ENCODE measurements around the gene EFTUD2. TPM values are rescaled to one million over a fixed set of nuclear protein-coding genes. Genes with fewer than 3 reads are reported as not detected.
"Not testable (repeated sequence)": the region's sequence is repeated elsewhere in the genome, so short reads cannot be mapped to it uniquely, and the experiment has no call there.

EFTUD2 gene
- total RNA-seq, 1 experiment from 2014 or later: 84.5 TPM

DNA sequence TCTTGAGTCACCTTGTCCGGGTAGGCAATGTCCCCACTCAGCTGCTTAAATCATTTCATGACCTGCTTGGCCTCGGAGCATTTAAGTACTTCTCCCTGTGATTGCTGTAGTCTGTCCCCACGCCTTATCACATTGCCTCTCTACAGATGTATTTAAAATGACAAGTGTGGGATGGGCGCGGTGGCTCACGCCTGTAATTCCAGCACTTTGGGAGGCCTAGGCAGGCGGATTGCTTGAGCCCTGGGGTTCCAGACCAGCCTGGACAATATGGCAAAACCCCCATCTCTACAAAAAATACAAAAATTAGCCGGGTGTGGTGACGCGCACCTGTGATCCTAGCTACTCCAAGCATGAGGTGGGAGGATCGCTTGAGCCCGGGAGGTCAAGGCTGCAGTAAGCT is 67.9 kb downstream of the EFTUD2 start:
- in situ Hi-C loops (cut with HindIII; ENCODE audit: low pct_unique_long_range_greater_than_20kb, low sequenced_read_pairs): no loop called here

DNA sequence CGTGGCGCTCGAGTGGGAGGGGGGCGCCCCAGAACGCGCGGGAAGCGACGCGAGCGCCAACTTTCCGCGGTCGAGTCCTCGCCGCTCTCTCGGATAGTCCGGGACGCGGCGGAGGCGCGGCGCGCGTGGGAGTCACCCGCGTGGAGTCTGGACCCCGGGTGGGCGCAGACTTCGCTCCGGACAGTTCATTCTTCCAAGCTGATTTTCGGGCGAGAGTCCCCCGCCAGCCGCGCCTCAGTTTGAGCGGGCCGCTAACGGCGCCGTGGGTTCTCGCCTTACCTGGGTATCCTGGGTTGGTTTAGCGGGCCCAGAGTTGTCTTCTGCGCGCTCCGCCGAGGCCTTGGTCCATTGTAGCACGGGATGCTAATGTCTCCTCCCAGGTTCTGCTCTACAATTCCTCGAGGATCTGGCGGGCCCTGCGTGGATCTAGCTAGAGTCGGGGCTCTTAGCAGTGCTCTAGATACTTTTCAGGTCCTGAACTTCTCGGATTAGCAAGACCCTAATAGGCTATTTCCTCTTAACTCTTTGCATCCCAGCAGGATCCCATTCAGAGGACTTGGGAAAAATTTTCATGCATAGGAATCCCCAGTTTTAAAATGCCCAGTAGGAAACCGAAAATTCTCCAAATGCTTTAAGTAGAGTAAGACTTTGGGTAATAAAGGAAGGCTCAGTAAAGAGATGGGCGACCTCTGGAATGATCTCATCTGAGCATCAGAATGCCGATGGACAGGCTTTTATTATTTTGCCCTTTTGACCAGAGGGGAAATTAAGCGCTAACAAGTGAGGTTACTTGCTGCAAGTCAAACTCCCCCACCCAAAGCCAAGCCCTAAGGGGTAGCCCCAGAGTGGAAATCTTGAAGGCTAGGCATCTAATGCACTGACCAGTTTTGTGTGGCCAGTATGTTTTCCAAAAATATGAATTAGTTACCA is 68.6 kb downstream of the EFTUD2 start:
- in situ Hi-C loops (cut with HindIII; ENCODE audit: low pct_unique_long_range_greater_than_20kb, low sequenced_read_pairs): no loop called here
- peak; percentile 54 for DNase-seq (ENCODE audit: low read depth)

More for the DNA sequence above, 67.9 kb downstream of the EFTUD2 start:
- DNase-seq (ENCODE audit: low read depth): no peak

DNA sequence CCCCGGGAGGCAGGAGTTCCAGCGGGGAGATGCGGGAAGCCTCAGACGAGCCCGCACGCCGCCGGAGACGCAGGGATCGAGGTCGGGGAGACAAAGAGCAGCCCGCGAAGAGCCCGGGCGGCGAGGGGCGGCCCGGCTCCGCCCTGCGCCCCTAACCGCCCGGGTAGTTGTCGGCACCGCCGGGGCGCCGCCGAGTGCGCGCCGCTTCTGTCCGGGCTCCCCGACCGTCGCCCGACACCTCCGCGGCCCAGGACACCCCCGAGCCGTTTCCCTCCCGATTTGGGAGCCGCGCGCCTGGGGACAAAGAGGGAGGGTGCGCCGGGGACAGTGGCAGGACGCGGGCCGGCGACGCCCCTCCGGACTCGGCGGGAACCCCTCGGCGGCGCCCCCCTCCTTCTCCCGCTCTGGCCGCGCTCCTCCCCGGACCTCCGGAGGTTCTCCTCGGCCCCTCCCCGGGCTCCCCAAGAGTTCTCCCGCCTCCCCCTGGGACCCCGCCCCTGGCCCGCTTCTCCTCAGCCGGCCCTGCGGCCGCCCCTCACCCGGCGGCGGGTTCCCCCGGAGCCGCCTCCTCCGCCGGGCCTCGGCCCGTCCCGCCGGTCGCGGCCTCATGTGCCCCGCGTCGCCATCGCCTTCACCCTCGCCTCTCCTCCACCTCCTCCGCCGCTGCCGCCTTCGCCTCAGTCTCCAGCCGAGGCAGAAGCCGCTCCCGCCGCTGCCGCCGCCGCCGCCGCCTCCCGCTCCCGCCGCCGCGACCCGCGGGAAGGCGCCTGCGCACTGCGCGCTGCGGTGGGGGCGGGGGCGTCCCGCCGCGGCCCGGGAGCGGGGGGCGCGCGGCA is 69.5 kb downstream of the EFTUD2 start, which contains the start of gene GJC1:
GJC1 (minus strand) TSS at position 765 of the 836 bp plus-strand sequence. CDS start 24,470 bp downstream, outside the sequence.
- DNase-seq (ENCODE audit: low read depth): peak; percentile 51
- in situ Hi-C loops (cut with HindIII; ENCODE audit: low pct_unique_long_range_greater_than_20kb, low sequenced_read_pairs): no loop called here

DNA sequence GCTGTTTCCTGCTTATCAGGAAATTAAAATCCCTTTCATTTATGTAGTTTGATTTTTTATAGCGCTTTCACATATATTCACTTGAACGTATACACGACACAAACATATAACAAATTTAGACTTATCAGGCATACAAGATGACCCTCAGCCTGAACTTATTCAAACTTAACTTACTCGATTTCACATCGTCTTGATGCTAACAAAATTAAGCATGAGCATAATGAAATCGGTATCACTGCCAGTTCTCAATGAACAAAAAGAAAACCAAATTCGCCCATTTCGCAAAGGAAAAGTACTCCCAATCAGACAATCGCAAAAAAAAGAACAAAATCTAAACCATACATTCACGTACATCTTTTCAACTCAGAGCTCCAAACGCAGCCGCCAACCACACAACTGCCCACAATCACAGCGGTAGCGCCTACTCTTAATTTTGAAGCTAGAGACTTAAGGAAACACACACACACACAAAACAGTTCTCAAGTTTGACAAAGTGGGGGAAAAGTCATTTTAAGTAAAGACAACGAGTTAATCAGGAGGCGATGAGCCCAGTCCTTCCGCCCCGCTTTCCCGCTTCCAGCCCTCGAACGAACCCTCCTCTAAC is 70.2 kb downstream of the EFTUD2 start:
- in situ Hi-C loops (cut with HindIII; ENCODE audit: low pct_unique_long_range_greater_than_20kb, low sequenced_read_pairs): no loop called here
- no peak for DNase-seq (ENCODE audit: low read depth)

DNA sequence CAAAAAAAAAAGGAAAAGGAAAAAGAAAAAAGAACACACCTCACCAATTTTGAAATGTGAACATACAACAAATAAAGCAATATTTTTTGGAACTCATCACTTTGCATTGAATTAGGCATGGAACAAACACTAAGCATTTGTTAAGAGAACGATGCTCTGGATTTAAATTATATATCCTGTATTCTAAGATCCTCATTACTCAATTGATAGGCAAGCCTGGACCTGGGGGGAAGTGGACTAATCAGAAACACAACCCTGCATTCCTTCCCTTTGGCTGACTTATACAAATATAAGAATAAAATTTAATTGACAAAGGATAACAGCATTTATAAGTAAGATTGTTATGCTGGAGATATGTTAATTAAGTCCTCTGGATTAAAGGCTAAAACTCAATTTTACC is 71.4 kb downstream of the EFTUD2 start:
- peak; percentile 29 for DNase-seq (ENCODE audit: low read depth)
- in situ Hi-C loops (cut with HindIII; ENCODE audit: low pct_unique_long_range_greater_than_20kb, low sequenced_read_pairs): no loop called here

DNA sequence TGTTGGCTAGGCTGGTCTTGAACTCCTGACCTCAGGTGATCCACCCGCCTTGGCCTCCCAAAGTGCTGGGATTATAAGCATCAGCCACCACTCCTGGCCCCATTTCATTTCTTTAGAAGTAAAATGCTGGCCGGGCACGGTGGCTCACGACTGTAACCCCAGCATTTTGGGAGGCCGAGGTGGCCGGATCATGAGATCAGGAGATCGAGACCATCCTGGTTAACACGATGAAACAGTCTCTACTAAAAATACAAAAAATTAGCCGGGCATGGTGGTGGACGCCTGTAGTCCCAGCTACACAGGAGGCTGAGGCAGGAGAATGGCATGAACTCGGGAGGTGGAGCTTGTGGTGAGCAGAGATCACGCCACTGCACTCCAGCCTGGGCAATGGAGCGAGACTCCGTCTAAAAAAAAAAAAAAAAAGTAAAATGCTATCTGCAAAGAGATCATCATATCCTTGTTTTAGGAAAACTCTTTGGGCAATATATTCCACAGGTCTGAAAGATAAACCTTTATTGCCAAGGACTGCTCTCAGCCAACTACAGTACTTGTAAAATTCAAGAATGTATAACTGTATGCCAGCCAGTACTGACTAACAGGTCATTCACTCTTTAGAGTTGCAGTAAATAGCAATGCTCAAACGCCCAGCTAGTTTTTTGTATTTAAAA is 73.0 kb downstream of the EFTUD2 start:
- DNase-seq (ENCODE audit: low read depth): peak; percentile 67
- in situ Hi-C loops (cut with HindIII; ENCODE audit: low pct_unique_long_range_greater_than_20kb, low sequenced_read_pairs): no loop called here

DNA sequence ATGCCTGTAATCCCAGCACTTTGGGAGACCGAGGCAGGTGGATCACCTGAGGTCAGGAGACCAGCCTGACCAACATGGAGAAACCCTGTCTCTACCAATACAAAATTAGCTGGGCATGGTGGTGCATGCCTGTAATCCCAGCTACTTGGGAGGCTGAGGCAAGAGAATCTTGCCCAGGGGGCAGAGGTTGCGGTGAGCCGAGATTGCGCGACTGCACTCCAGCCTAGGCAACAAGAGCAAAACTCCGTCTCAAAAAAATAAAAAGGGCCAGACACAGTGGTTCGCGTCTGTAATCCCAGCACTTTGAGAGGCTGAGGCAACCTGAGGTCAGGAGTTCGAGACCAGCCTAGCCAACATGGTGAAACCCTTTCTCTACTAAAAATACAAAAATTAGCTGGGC is 74.0 kb downstream of the EFTUD2 start:
- in situ Hi-C loops (cut with HindIII; ENCODE audit: low pct_unique_long_range_greater_than_20kb, low sequenced_read_pairs); DNase-seq (ENCODE audit: low read depth): not testable (repeated sequence)

DNA sequence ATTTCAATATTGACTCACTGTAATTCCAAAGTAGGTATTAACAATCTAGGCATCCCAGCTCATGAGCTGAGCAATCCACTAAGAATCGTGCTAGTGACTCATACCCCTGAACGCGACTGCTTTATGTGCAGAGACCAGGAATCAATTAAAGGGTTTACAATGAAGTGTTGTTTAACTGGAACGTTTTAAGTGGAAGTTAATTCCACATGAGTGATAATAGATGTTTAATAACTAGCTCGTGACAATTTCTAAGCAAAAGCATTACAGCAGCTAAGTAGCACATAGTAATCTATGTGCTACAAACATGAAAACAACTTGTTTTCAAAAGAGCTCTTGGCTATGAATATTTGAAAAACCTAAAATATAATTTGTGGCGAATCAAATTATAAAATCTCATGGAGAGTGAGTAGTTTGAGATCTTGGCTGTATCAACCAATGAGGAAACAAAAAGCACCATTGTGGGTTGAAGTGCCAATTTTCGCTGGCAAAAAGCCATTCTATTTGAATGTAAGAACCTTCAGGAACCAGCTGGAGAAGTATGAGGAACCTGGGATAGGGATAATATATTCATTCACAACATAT is 78.5 kb downstream of the EFTUD2 start:
- DNase-seq (ENCODE audit: low read depth): peak; percentile 77
- in situ Hi-C loops (cut with HindIII; ENCODE audit: low pct_unique_long_range_greater_than_20kb, low sequenced_read_pairs): no loop called here

DNA sequence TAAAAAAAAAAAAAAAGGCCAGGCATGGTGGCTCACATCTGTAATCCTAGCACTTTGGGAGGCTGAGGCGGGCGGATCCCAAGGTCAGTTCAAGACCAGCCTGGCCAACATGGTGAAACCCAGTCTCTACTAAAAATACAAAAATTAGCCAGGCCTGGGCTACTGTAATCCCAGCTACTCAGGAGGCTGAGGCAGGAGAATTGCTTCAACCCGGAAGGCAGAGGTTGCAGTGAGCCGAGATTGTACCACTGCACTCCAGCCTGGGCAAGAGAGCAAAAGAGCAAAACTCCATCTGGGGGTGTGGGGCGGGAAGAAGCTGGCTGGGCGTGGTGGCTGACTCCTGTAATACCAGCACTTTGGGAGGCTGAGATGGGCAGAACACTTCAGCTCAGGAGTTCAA is 80.7 kb downstream of the EFTUD2 start:
- DNase-seq (ENCODE audit: low read depth); in situ Hi-C loops (cut with HindIII; ENCODE audit: low pct_unique_long_range_greater_than_20kb, low sequenced_read_pairs): not testable (repeated sequence)

DNA sequence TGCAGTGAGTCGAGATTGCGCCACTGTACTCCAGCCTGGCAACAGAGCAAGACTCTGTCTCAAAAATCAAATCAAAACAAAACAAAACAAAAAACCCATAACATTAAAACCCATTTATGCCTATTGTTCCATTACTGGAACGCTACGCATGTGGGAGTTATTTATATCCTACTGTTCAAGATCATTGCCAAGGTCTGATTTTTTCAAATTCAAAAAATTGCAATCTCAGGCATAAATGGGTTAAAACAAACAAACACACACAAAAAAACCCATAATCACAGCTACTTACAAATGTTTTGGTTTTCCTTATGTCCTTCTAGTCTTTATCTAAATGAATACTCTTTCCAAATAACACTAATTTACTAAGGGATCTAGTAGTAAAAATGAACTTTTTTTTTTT is 87.0 kb downstream of the EFTUD2 start:
- in situ Hi-C loops (cut with HindIII; ENCODE audit: low pct_unique_long_range_greater_than_20kb, low sequenced_read_pairs): no loop called here

DNA sequence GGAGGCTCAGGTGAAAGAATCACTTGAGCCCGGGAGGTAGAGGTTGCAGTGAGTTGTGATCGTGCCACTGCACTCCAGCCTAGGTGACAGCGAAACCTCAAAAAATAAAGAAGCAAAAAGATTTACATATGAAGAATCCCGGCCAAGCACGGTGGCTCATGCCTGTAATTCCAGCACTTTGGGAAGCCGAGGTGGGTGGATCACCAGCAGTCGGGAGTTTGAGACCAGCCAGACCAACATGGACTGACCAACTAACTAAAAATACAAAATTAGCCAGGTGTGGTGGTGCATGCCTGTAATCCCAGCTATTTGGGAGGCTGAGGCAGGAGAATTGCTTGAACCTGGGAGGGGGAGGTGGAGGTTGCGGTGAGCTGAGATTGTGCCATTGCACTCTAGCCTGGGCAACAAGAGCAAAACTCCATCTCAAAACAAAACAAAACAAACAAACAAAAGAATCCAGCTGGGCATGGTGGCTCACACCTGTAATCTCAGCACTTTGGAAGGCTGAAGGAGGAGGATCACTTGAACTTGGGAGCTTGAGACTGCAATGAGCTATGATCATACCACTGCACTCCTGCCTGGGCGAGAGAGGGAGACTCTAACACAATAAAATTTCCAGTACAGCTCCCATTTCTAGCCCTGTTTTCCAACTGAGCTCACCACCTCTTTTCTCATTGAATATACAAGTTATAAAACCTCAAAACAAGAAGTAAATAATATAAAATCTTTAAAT is 90.4 kb downstream of the EFTUD2 start:
- DNase-seq (ENCODE audit: low read depth); in situ Hi-C loops (cut with HindIII; ENCODE audit: low pct_unique_long_range_greater_than_20kb, low sequenced_read_pairs): not testable (repeated sequence)

More for the DNA sequence above, 87.0 kb downstream of the EFTUD2 start:
- DNase-seq (ENCODE audit: low read depth): no peak

DNA sequence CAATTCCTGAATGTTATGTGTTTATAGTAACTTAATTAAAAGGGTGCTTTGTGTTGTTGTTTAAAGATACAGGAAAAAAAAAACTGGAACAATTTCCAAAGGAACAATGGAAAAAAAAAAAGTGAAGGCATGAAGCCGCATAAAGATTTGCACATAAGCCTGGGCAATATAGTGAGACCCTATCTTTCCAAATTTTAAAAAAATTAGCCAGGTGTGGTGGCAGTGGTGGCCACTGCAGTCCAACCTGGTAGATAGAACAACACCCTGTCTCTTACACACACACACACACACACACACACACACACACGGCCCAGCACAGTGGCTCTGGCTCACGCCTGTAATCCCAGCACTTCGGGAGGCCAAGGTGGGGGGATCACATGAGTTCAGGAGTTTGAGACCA is 91.1 kb downstream of the EFTUD2 start:
- DNase-seq (ENCODE audit: low read depth): no peak
- in situ Hi-C loops (cut with HindIII; ENCODE audit: low pct_unique_long_range_greater_than_20kb, low sequenced_read_pairs): no loop called here

DNA sequence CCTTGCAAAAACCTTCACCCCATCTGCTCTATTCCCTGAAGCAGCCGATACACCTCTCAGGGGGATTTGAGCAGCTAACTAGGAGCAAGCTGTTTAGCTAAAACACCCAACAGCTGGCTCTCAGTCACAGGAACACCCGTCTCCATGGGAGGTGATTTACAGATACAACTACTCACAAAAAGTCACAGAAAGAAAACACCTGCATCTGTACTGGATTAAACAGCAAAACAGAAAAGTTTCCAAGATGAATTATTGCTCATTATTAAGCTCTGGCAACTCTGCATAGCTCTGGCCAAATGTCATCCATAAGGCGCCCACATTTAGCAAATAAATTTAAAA is 91.5 kb downstream of the EFTUD2 start:
- in situ Hi-C loops (cut with HindIII; ENCODE audit: low pct_unique_long_range_greater_than_20kb, low sequenced_read_pairs): no loop called here
- DNase-seq (ENCODE audit: low read depth): no peak

DNA sequence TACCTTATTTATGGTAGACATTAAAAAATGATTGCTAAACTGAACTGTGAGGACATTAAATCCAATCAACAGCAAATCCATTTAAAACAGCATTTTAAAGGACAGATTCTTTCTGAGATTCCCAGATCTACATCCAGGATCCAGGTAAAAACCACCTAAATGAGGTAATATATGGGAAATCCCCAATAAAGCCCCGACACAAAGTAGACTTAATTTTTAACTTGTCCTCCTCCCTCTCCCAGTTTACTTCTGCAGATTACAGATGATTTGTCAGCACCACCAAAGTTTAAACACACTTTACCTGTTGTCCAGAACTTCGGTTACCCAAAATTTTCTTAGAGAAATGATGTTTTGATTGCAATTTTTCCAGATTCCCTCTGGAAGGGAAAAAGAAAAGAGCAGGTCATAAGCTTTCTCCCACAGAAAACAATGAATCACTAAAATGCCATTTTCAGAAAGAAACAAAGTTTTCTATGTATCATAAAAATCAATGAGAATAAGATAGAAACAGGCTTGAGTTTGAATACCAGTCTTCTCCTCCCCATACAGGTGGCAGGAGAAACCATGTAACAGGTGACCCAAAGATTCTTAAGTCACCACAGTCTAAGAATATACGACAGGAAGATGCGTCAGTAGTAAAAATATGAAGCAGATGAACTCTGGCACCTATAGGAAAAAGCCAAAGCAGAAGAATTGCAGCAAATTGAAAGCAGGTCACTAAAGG is 92.0 kb downstream of the EFTUD2 start:
- in situ Hi-C loops (cut with HindIII; ENCODE audit: low pct_unique_long_range_greater_than_20kb, low sequenced_read_pairs): no loop called here
- DNase-seq (ENCODE audit: low read depth): no peak

DNA sequence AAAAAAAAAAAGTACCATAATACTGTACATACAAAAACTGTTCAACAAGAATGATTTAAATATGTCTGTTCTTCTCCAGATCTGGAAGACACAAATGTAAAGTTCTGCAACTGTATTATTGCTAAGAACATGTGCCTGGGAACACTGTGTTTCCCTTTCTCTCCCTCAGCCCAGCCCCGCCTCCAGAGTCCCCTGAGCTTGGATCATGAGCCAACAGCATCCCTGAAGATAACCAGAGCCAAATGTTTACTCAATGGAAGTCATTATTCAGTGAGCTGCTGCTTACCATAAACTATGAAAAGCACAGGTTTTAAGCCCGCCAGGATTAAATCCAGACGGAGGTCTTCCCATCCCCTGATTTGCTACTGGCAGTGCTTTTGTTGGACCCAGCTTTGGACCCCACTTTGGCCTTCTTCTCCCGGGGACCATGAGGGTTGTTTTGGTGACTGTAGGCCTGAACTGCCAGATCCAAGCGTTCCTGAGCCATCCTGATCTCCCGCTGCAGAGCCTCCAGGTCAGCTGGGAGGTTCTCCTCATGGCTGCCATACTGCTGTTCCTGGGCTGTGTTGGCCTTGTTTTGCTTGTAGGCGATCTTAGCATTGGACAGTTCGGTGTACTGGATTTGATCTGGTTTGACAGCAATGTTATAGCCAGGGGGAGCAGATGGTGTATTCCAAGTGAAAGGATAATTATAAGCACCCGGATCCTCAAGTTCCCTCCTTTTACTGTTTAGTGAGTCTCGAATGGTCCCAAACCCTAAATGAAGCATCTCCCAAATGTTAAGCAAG is 94.7 kb downstream of the EFTUD2 start:
- DNase-seq (ENCODE audit: low read depth): no peak
- in situ Hi-C loops (cut with HindIII; ENCODE audit: low pct_unique_long_range_greater_than_20kb, low sequenced_read_pairs): no loop called here

DNA sequence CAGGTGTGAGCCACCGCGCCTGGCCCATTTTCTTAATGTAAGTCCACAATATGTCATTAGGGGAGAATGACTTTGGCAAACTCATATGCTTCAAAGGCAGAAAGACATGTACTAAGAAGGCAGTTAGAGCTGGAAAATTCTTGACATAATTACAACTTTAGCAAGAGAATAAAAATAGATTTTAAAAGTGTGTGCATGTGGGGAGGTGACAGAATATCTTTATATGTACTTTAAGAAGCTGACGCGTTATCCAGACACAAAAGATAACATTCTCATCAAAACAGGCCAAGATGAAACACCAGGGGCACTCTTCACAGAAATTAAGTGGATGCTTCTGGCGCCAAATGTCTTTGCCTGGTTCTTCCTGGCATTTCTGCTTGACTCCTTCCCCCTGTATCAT is 97.4 kb downstream of the EFTUD2 start:
- in situ Hi-C loops (cut with HindIII; ENCODE audit: low pct_unique_long_range_greater_than_20kb, low sequenced_read_pairs): no loop called here
- no peak for DNase-seq (ENCODE audit: low read depth)
